ENCODE measurements around the gene PIP4P1.

Gene PIP4P1

GRCh38 chr14:20419419-20419818, 41.8 kb downstream of the PIP4P1 start:
- TF ChIP-seq ZFP30 (CRISPR knock-in tag; IDR thresholded peaks at IDR 0.05) (no peak), SNAI2 (CRISPR knock-in tag; IDR thresholded peaks at IDR 0.05) (no peak), CREB5 (CRISPR knock-in tag; IDR thresholded peaks at IDR 0.05; ENCODE audit: low read depth) (no peak), ARNTL (CRISPR knock-in tag; IDR thresholded peaks at IDR 0.05; ENCODE audit: borderline replicate concordance, low read depth) (no peak), BACH2 (CRISPR knock-in tag; IDR thresholded peaks at IDR 0.05; ENCODE audit: borderline replicate concordance) (no peak), ZNF565 (CRISPR knock-in tag; conservative IDR thresholded peaks at IDR 0.05; ENCODE audit: low read depth) (no peak), TSHZ2 (CRISPR knock-in tag; IDR thresholded peaks at IDR 0.05) (no peak), PATZ1 (CRISPR knock-in tag; IDR thresholded peaks at IDR 0.05; ENCODE audit: borderline replicate concordance) (no peak), ZFP3 (CRISPR knock-in tag; IDR thresholded peaks at IDR 0.05) (no peak), RARB (CRISPR knock-in tag; IDR thresholded peaks at IDR 0.05) (no peak), POU6F1 (CRISPR knock-in tag; IDR thresholded peaks at IDR 0.05; ENCODE audit: borderline replicate concordance, low read depth) (no peak), ZNF8 (CRISPR knock-in tag; IDR thresholded peaks at IDR 0.05) (no peak), ZNF70 (CRISPR knock-in tag; IDR thresholded peaks at IDR 0.05) (no peak), OSR1 (CRISPR knock-in tag; IDR thresholded peaks at IDR 0.05) (no peak), ZC3H10 (CRISPR knock-in tag; IDR thresholded peaks at IDR 0.05) (no peak), ESRRG (CRISPR knock-in tag; IDR thresholded peaks at IDR 0.05) (no peak), CSDC2 (CRISPR knock-in tag; IDR thresholded peaks at IDR 0.05) (no peak), PPARA (CRISPR knock-in tag; IDR thresholded peaks at IDR 0.05; ENCODE audit: borderline replicate concordance) (no peak)
- no peak for ATAC-seq

- ATAC-seq, result no peak
- TF ChIP-seq SNAI2 (CRISPR knock-in tag; IDR thresholded peaks at IDR 0.05) (no peak), POU6F1 (CRISPR knock-in tag; IDR thresholded peaks at IDR 0.05; ENCODE audit: borderline replicate concordance, low read depth) (no peak), ARNTL (CRISPR knock-in tag; IDR thresholded peaks at IDR 0.05; ENCODE audit: borderline replicate concordance, low read depth) (no peak), ESRRG (CRISPR knock-in tag; IDR thresholded peaks at IDR 0.05) (no peak), ISL1 (CRISPR knock-in tag; IDR thresholded peaks at IDR 0.05) (no peak), ZNF565 (CRISPR knock-in tag; conservative IDR thresholded peaks at IDR 0.05; ENCODE audit: low read depth) (no peak), TOX (CRISPR knock-in tag; IDR thresholded peaks at IDR 0.05; ENCODE audit: borderline replicate concordance) (no peak), BACH2 (CRISPR knock-in tag; IDR thresholded peaks at IDR 0.05; ENCODE audit: borderline replicate concordance) (no peak), ZNF8 (CRISPR knock-in tag; IDR thresholded peaks at IDR 0.05) (no peak), CSRNP3 (CRISPR knock-in tag; IDR thresholded peaks at IDR 0.05) (no peak), PPARA (CRISPR knock-in tag; IDR thresholded peaks at IDR 0.05; ENCODE audit: borderline replicate concordance) (no peak), CREB5 (CRISPR knock-in tag; IDR thresholded peaks at IDR 0.05; ENCODE audit: low read depth) (no peak), ZNF70 (CRISPR knock-in tag; IDR thresholded peaks at IDR 0.05) (no peak), OSR1 (CRISPR knock-in tag; IDR thresholded peaks at IDR 0.05) (no peak), RARB (CRISPR knock-in tag; IDR thresholded peaks at IDR 0.05) (no peak), ZFP30 (CRISPR knock-in tag; IDR thresholded peaks at IDR 0.05) (no peak), ZFP3 (CRISPR knock-in tag; IDR thresholded peaks at IDR 0.05) (no peak), GLIS3 (CRISPR knock-in tag; IDR thresholded peaks at IDR 0.05) (no peak)
Observed at GRCh38 chr14:20418501-20418909, 42.7 kb downstream of the PIP4P1 start.

Data from SK-N-SH treated with all-trans-retinoic acid at 6 μM for 48 hours (cell line).